ENCODE data around the gene ARHGEF25. TPM values are rescaled to one million over a fixed set of nuclear protein-coding genes. Genes with fewer than 3 reads are reported as not detected.

The ARHGEF25 gene
- total and polyA plus RNA-seq, 2 of the 13 experiments (the other 11 are each of a cell fraction or from before 2014, with no cell fraction given): 11.5 to 12.5 TPM

GRCh38 chr12:57632958-57633840 is 22.0 kb downstream of the ARHGEF25 start, which contains the start of gene B4GALNT1 (continued):
- TF ChIP-seq MTA1 (CRISPR knock-in tag; IDR thresholded peaks at IDR 0.05; ENCODE audit: borderline replicate concordance) (no peak), ZNF547 (CRISPR knock-in tag; IDR thresholded peaks at IDR 0.05) (peak; percentile 67), LBX2 (CRISPR knock-in tag; IDR thresholded peaks at IDR 0.05; ENCODE audit: borderline replicate concordance) (no peak), ATF1 (CRISPR knock-in tag; IDR thresholded peaks at IDR 0.05) (no peak), ZNF746 (CRISPR knock-in tag; IDR thresholded peaks at IDR 0.05) (no peak; the same call in 1 of the 2 replicates), ZNF724P (CRISPR knock-in tag; IDR thresholded peaks at IDR 0.05; ENCODE audit: borderline replicate concordance) (no peak), DNMT1 (CRISPR knock-in tag; IDR thresholded peaks at IDR 0.05) (no peak), ZNF614 (CRISPR knock-in tag; IDR thresholded peaks at IDR 0.05; ENCODE audit: borderline replicate concordance) (peak; percentile 21; the same call in 1 of the 2 replicates), ZSCAN12 (CRISPR knock-in tag; IDR thresholded peaks at IDR 0.05) (peak; percentile 22; the same call in 1 of the 2 replicates), PHF21A (CRISPR knock-in tag; IDR thresholded peaks at IDR 0.05) (peak; percentile 51; the same call in 1 of the 2 replicates), HOMEZ (CRISPR knock-in tag; IDR thresholded peaks at IDR 0.05; ENCODE audit: low read depth) (no peak), ZXDC (CRISPR knock-in tag; IDR thresholded peaks at IDR 0.05) (peak; percentile 60; the same call in 1 of the 2 replicates), ZNF780A (CRISPR knock-in tag; IDR thresholded peaks at IDR 0.05) (no peak), MIER2 (CRISPR knock-in tag; IDR thresholded peaks at IDR 0.05) (no peak), ELK4 (CRISPR knock-in tag; IDR thresholded peaks at IDR 0.05; ENCODE audit: borderline replicate concordance) (no peak), ZNF235 (CRISPR knock-in tag; IDR thresholded peaks at IDR 0.05; ENCODE audit: borderline replicate concordance) (no peak), ZNF18 (CRISPR knock-in tag; IDR thresholded peaks at IDR 0.05; ENCODE audit: insufficient replicate concordance) (no peak), ERF (CRISPR knock-in tag; IDR thresholded peaks at IDR 0.05) (peak; percentile 77), ZBTB14 (CRISPR knock-in tag; IDR thresholded peaks at IDR 0.05) (0 out of 2 replicates have a peak, but pooled peaks have one; percentile 27)
